NCI-H82 (cell line): ENCODE results near the gene FILIP1.

Source experiments
- DNase-seq: peaks from one replicate; lab custom pipeline; 2025; lab: John Stamatoyannopoulos, UW

Gene FILIP1

DNA sequence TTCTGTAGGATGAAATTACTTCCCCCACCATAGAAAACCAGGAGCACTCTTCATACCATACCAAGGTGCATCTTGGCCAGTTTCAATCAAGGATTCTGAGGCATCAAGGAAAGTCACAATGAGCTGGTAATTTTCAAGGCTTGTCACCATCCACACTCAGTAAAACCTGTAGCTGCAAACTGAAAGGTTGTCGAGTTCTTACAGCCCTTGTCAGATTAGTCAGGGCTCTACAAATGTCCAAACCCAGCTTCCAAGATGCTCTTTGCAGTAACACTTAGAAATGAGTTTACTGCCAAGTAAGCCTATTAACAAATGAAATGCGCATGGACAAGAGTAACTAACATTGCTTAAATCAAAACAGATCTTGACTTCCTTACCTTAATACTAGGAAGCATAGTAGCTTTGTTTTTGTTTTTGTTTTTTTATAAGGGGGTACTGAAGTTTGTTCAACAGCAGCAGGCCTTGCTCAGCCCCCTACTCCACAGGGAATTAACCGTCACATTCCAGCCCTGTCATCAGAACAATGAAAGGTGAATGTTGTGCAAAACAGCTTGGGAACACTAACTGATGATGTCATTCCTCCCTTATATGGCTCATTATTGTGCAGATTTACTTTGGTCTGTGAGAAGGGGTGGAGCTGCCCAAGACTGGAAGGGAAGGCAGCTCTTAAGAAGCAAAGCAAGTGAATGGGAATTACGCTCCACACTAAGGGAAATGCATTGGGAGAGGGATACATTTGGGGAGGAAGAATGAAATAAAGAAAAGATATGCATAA, 159.1 kb downstream of the FILIP1 start:
- peak; percentile 49 for DNase-seq

GRCh38 chr6:75333676-75334200, 159.9 kb downstream of the FILIP1 start:
- DNase-seq, result no peak

GRCh38 chr6:75331151-75331550, 162.4 kb downstream of the FILIP1 start:
- DNase-seq, result no peak

GRCh38 chr6:75329703-75330102, 163.9 kb downstream of the FILIP1 start:
- DNase-seq, result no peak

DNA sequence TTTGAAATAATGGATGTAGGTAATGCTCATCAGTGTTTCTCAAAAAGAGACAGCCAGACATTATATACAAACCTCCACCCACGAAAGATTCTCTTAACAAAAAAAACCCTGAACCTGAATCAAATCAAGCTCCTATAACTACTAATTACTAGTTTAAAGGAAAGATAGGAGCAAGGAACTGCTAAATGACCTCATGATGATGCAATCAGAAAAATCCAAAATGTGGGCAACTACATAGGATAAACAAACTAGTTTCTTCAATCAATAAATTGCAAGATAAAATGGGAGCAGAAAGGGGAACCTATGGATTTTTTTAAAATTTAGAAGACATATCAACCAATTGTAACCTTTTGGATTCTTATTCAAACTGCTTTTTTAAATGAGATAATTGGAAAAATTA, 165.8 kb downstream of the FILIP1 start:
- DNase-seq, result no peak

DNA sequence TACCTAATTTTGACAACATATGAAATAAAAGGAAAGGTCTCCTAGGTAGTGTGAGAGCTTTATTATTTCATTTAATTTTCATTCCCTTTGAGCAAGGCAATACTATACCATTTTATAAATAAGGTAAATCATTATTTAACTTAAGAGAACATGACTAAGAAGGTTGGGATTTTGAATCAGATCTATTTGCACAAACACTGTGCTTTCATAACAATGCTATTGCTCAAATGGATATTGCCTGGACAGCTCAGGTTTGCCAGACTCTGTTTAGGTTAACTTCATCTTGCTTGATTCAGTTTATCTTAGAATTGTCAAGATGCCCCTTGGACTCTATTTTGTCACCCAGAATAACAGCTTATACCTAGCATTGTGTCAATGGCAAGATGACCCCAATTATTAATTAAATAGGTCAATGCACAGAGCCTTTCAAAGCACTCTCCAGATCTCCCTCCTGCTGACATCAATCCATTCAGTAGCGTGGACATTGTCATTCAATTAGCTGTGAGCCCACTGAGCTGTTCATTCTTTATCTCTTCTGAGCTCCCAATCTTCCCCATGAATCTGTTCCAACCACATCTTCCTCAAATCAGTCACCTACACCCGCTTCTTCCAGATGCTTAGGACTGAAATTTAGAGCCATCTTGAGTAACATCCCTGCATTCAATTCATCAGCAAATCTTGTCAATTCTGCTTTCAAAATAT, 166.9 kb downstream of the FILIP1 start:
- no peak for DNase-seq

- DNase-seq, result no peak
These were observed 174.7 kb downstream of the FILIP1 start for GRCh38 chr6:75318900-75319299.

- no peak for DNase-seq
These were observed 175.9 kb downstream of the FILIP1 start for GRCh38 chr6:75317503-75318206.

- DNase-seq, result no peak
These were observed 177.6 kb downstream of the FILIP1 start for GRCh38 chr6:75315978-75316377.

GRCh38 chr6:75308250-75308988, 185.2 kb downstream of the FILIP1 start:
- no peak for DNase-seq

DNA sequence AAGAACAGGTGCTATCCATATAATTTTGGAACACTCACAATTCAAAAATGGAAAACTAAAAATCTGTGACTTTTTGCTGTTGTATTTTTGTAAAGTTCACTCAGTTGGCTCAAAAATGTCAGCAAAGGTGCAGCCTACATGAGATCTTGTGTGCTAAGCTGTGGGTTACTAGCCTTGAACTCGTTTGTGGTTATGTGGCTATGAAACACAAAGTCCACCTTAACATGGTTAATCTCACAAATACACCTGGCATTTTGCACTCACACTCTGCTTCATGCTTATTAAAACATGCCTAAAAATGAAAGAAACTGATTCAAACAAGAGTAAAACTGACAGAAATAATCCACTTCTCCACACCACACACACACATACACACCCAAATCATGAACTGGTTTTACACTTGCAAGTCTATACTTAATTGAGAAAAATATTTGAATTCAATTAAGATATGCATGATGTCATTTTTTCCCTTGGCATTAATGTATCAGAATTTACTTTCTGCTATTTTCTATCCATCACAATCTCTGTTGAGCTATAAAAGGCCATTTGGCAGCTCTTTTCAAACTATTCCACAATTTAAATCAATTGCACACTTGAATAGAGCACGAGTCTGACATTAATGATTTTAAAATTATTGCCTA, 186.1 kb downstream of the FILIP1 start:
- DNase-seq, result no peak

- DNase-seq, result no peak
These were observed 187.5 kb downstream of the FILIP1 start for GRCh38 chr6:75306064-75306463.

DNA sequence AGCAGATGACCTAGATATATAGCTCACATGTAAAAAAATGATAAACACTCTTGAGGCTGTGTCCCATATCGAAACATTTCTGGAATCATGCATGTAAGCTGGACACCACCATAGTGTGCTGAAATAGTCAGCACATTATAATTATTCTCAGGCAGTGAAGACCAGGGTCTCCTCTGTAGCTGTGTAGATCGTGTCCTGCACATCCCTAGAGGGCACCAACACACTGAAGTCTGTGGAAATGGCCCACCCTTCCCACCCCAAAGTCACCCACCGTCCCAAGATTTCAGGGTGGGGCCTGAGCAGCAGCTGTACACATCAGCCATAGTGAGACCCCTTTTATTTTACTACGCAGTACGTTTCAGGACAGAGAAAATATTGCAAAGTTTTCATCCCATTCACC, 188.0 kb downstream of the FILIP1 start:
- DNase-seq, result no peak

- DNase-seq, result no peak
These were observed 191.3 kb downstream of the FILIP1 start for GRCh38 chr6:75302280-75302679.

GRCh38 chr6:75301537-75301936, 192.1 kb downstream of the FILIP1 start:
- no peak for DNase-seq

GRCh38 chr6:75301088-75301487, 192.5 kb downstream of the FILIP1 start:
- DNase-seq, result no peak

GRCh38 chr6:75300531-75300855, 193.1 kb downstream of the FILIP1 start:
- no peak for DNase-seq

DNA sequence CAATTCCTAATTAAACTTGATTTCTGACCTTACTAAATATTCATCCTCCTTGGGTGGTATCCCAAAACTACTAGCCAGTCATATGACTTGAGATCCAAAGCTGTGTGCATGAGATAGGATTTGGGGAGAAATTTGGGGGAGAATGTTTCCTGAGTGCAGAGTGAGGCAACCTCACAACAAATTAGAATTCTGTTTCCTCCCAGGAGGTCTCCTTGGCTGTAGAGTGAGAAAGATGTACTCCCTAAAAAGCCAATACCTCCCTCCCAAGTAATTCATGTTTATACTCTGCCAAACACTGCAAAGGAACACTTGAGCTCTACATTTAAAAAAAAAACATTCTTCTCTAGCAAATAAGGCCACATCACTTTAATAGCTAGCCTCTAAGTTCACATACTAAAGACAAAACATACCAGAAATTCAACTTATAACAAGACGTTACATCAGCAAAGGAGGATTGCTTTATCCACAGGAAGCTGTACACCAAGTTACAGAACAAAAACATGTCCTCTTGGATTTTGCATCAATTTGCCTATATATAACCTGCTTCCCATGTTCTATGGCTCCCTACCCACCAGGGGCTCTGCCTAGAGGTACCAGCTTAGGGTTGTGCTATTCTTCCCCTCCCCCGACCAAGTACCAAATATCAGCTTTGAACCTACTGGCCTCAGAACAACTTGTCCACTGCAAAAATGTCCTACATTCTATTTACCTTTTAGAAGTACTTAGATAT, 193.6 kb downstream of the FILIP1 start:
- DNase-seq, result no peak

GRCh38 chr6:75296811-75297779, 196.5 kb downstream of the FILIP1 start:
- peak; percentile 76 for DNase-seq

GRCh38 chr6:75292555-75292954, 201.0 kb downstream of the FILIP1 start:
- DNase-seq, result no peak
